ENCODE data around the gene GPSM3.

Gene GPSM3

DNA sequence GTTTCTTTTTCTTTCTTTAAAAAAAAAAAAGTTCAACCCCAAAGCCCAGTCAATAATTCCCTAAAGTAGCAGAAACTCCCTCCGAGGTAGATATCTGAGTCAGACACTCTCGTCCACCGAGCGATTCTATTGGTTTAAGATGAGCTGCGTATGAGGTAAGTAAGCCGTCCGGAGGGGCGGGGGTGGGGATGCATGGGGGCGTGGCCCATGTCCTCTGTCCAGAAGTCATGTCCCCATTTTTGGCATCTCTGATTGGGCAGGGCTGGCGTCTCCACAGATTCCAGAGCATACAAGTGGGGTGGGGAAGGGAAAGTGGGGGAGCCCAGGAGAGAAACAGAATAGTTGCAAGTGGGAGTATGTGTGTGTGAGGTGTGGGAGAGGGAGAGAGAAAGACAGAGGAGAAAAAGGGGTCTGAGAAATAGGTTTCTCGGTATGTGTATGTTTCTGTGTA, 6.7 kb downstream of the GPSM3 start:
- 0 out of 2 replicates have a peak, but pooled peaks have one; percentile 22 for TF ChIP-seq CREB1 (IDR thresholded peaks at IDR 0.05; ENCODE audit: low read depth)

DNA sequence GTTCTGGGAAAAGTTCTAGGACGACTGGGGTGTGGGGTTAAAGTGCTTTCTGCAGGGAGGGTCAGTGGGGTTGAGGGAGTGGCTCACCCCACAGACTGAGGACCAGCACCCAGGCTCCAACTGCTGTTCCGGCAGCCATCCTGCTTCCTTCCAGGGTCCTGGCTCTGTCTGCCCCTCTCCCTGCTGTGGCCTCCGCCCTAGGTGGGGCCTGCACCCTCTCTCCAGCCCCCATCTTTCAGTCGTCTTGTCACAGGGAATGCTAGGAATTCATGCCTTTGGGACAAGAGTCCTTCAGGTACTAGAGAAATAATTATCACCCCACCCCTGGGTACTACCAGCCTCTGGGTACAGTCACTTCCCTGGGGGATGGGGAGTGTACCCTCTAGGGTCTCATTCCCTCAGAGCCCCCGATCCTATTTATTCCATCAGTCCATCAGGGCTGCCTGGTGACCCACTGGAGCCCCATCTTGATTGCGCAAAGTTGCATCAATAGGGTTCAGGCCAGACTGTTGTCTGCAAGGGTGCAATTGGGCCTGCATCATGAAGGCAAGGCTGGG, 8.3 kb downstream of the GPSM3 start, which contains the start of gene AGER:
AGER (minus strand) TSS at position 170 of the 557 bp plus-strand sequence; CDS start at position 139, 31 bp downstream.
- TF ChIP-seq FOXM1 (IDR thresholded peaks at IDR 0.05; ENCODE audit: borderline replicate concordance, low read depth) (no peak), CEBPB (IDR thresholded peaks at IDR 0.05) (peak; percentile 45; the same call in 1 of the 2 replicates)

DNA sequence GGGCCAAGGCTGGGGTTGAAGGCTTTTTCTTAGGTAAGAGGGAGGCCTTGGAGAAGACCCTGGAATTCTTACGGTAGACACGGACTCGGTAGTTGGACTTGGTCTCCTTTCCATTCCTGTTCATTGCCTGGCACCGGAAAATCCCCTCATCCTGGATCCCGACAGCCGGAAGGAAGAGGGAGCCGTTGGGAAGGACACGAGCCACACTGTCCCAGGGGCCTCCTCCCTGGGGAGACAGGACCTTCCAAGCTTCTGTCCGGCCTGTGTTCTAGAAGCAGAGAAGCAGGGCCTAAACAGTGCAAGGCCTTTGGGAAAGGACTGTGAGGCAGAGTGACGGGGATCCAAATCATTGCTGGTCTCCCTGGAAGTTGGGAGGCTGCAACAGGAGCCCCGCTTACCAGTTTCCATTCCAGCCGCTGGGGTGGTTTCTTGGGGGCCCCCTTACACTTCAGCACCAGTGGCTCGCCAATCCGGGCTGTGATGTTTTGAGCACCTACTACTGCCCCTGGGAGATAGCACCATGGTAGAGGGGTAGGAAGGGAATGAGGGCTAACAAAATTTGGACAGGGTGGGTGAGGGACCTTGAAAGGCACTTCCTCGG, 8.9 kb downstream of the GPSM3 start:
- TF ChIP-seq, protein P1, sequence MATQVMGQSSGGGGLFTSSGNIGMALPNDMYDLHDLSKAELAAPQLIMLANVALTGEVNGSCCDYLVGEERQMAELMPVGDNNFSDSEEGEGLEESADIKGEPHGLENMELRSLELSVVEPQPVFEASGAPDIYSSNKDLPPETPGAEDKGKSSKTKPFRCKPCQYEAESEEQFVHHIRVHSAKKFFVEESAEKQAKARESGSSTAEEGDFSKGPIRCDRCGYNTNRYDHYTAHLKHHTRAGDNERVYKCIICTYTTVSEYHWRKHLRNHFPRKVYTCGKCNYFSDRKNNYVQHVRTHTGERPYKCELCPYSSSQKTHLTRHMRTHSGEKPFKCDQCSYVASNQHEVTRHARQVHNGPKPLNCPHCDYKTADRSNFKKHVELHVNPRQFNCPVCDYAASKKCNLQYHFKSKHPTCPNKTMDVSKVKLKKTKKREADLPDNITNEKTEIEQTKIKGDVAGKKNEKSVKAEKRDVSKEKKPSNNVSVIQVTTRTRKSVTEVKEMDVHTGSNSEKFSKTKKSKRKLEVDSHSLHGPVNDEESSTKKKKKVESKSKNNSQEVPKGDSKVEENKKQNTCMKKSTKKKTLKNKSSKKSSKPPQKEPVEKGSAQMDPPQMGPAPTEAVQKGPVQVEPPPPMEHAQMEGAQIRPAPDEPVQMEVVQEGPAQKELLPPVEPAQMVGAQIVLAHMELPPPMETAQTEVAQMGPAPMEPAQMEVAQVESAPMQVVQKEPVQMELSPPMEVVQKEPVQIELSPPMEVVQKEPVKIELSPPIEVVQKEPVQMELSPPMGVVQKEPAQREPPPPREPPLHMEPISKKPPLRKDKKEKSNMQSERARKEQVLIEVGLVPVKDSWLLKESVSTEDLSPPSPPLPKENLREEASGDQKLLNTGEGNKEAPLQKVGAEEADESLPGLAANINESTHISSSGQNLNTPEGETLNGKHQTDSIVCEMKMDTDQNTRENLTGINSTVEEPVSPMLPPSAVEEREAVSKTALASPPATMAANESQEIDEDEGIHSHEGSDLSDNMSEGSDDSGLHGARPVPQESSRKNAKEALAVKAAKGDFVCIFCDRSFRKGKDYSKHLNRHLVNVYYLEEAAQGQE (IDR thresholded peaks at IDR 0.05; ENCODE audit: low read depth), result no peak

DNA sequence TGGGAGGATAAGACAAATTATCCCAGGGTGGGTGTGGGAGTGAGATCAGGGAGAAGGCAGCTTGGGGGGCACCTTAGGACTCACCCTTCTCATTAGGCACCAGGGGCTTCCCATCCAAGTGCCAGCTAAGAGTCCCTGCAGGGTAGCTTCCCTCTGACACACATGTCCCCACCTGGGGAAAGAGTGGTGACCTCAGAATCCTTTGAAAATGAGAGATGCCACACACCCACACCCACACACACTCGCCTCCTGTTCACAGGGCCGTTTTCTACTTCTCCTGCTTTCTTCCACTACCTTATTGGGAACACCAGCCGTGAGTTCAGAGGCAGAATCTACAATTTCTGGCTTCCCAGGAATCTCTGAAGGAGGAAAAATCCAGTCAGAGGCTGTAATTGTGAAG, 9.4 kb downstream of the GPSM3 start:
- TF ChIP-seq, protein P2, sequence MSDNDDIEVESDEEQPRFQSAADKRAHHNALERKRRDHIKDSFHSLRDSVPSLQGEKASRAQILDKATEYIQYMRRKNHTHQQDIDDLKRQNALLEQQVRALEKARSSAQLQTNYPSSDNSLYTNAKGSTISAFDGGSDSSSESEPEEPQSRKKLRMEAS (IDR thresholded peaks at IDR 0.05), result no peak
- no peak for TF ChIP-seq TCF12 (IDR thresholded peaks at IDR 0.05; ENCODE audit: low read depth)
- no peak for TF ChIP-seq YY1 (IDR thresholded peaks at IDR 0.05; ENCODE audit: low read depth)
- TF ChIP-seq EP300 (IDR thresholded peaks at IDR 0.05; ENCODE audit: borderline replicate concordance), result no peak
- TF ChIP-seq, protein P3, sequence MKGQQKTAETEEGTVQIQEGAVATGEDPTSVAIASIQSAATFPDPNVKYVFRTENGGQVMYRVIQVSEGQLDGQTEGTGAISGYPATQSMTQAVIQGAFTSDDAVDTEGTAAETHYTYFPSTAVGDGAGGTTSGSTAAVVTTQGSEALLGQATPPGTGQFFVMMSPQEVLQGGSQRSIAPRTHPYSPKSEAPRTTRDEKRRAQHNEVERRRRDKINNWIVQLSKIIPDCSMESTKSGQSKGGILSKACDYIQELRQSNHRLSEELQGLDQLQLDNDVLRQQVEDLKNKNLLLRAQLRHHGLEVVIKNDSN (IDR thresholded peaks at IDR 0.05), result no peak
- no peak for TF ChIP-seq TAF1 (IDR thresholded peaks at IDR 0.05; ENCODE audit: low read depth)
- no peak for TF ChIP-seq ZBTB7A (IDR thresholded peaks at IDR 0.05; ENCODE audit: low read depth)
- TF ChIP-seq EGR1 (IDR thresholded peaks at IDR 0.05), result no peak
- TF ChIP-seq FOXM1 (IDR thresholded peaks at IDR 0.05; ENCODE audit: borderline replicate concordance, low read depth), result no peak
- TF ChIP-seq NFIC (IDR thresholded peaks at IDR 0.05), result no peak
- no peak for TF ChIP-seq TEAD4 (IDR thresholded peaks at IDR 0.05)
- TF ChIP-seq RAD21 (IDR thresholded peaks at IDR 0.05; ENCODE audit: low read depth), result no peak

DNA sequence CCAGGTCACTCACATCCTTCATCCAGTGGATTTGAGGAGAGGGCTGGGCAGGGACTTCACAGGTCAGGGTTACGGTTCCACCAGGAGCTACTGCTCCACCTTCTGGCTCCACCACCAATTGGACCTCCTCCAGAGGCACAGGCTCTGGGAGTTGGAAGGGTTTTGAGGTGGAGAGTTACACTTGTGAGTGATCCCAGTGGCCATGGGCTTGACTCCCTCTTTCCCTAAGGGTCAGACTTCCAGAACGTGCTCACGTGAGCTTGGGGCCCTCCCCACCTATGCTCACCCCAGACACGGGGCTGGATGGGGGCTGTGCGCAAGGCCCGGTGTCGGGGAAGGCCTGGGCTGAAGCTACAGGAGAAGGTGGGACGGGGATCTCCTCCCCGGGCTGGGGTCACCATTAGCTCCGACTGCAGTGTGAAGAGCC, 9.9 kb downstream of the GPSM3 start:
- TF ChIP-seq EGR1 (IDR thresholded peaks at IDR 0.05), result no peak
- TF ChIP-seq FOXM1 (IDR thresholded peaks at IDR 0.05; ENCODE audit: borderline replicate concordance, low read depth), result no peak
- no peak for TF ChIP-seq CREB1 (IDR thresholded peaks at IDR 0.05; ENCODE audit: low read depth)

DNA sequence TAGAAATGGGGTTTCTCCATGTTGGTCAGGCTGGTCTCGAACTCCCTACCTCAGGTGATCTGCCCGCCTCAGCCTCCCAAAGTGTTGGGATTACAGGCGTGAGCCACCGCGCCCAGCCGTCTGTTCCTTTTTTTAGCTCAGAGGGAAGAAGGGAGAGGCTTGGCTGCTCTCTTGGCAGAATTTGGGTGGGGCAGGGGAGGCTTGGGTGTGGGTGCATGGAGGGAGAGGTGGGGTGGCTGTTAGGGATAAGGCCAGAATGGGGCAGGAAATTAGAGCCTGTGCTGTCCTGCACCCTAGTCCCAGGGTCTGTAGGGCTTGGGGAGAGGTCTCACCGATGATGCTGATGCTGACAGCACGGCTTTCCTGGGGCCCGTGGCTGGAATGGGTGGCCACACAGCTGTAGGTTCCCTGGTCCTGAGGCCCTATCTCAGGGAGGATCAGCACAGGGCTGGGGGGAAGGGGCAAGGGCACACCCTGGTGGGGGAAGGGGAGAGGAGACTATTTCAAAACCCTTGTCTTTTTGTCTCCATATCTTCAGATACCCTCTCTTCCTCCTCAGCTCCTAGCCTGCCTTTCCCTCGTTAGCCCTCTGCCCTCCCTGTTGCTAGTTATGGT, 10.4 kb downstream of the GPSM3 start:
- TF ChIP-seq, protein P2 (IDR thresholded peaks at IDR 0.05), result no peak
- no peak for TF ChIP-seq NFIC (IDR thresholded peaks at IDR 0.05)
- TF ChIP-seq ZBTB7A (IDR thresholded peaks at IDR 0.05; ENCODE audit: low read depth), result no peak
- TF ChIP-seq RAD21 (IDR thresholded peaks at IDR 0.05; ENCODE audit: low read depth), result no peak
- no peak for TF ChIP-seq CEBPB (IDR thresholded peaks at IDR 0.05)
- TF ChIP-seq, protein P1 (IDR thresholded peaks at IDR 0.05; ENCODE audit: low read depth), result no peak
- TF ChIP-seq, protein P3 (IDR thresholded peaks at IDR 0.05), result no peak
- TF ChIP-seq TCF12 (IDR thresholded peaks at IDR 0.05; ENCODE audit: low read depth), result no peak
- no peak for TF ChIP-seq EGR1 (IDR thresholded peaks at IDR 0.05)
- no peak for TF ChIP-seq TEAD4 (IDR thresholded peaks at IDR 0.05)
- no peak for TF ChIP-seq EP300 (IDR thresholded peaks at IDR 0.05; ENCODE audit: borderline replicate concordance)
- TF ChIP-seq CREB1 (IDR thresholded peaks at IDR 0.05; ENCODE audit: low read depth), result no peak
- no peak for TF ChIP-seq TAF1 (IDR thresholded peaks at IDR 0.05; ENCODE audit: low read depth)
- no peak for TF ChIP-seq YY1 (IDR thresholded peaks at IDR 0.05; ENCODE audit: low read depth)
- TF ChIP-seq FOXM1 (IDR thresholded peaks at IDR 0.05; ENCODE audit: borderline replicate concordance, low read depth), result no peak

All from Ishikawa (cell line).